HFFc6 (cell line): ENCODE measurements around the gene SLIT3. TPM values are rescaled to one million over a fixed set of nuclear protein-coding genes. Genes with fewer than 3 reads are reported as not detected.

ENCODE experiments used
- DNase-seq: peaks from one replicate; pipeline ENCODE4 v3.0.0-alpha.2; 2018
- H3K27ac Mint-ChIP-seq: 2 replicates; pipeline ENCODE4 v1.8.0; 2020; ENCODE audit warnings: mild to moderate bottlenecking, mixed read lengths
- H3K27me3 Mint-ChIP-seq: 2 replicates; pipeline ENCODE4 v1.8.0; 2021; ENCODE audit warnings: mild to moderate bottlenecking, moderate library complexity, mixed read lengths; ENCODE audit not compliant: insufficient read depth
- H3K36me3 Mint-ChIP-seq: 2 replicates; pipeline ENCODE4 v1.8.0; 2021; ENCODE audit warnings: low read depth, mixed read lengths
- H3K4me1 Mint-ChIP-seq: 2 replicates; pipeline ENCODE4 v1.8.0; 2020; ENCODE audit warnings: low read depth, mixed read lengths
- H3K4me3 Mint-ChIP-seq: 2 replicates; pipeline ENCODE4 v1.8.0; 2020; ENCODE audit warnings: mild to moderate bottlenecking, moderate library complexity, mixed read lengths
- H3K9me3 Mint-ChIP-seq: 2 replicates; pipeline ENCODE4 v1.8.0; 2020; ENCODE audit warnings: mild to moderate bottlenecking, mixed read lengths
- total RNA-seq, 6 experiments: library from RNA; stranded (reverse); fragmentation: NEBNext Ultra II Directional; extraction: Animal tissue kit (Norgen Biotek cat#: 25700); gene quantifications; 2 replicates in 1 of 6; 3 replicates in 5 of 6; pipeline ENCODE4 v1.2.3, GENCODE V29; 2021
- TF ChIP-seq, protein P1 (sequence below): fragments of 200-600 bp; sonication (generic); IDR thresholded peaks from 2 replicates; pipeline ENCODE4 v1.5.0; 2021; ENCODE audit warnings: antibody characterized with exemption, mild to moderate bottlenecking

SLIT3 gene
- total RNA-seq, 6 experiments from 2014 or later: 4.2 to 8.3 (median 7.1) TPM

- TF ChIP-seq, protein P1, sequence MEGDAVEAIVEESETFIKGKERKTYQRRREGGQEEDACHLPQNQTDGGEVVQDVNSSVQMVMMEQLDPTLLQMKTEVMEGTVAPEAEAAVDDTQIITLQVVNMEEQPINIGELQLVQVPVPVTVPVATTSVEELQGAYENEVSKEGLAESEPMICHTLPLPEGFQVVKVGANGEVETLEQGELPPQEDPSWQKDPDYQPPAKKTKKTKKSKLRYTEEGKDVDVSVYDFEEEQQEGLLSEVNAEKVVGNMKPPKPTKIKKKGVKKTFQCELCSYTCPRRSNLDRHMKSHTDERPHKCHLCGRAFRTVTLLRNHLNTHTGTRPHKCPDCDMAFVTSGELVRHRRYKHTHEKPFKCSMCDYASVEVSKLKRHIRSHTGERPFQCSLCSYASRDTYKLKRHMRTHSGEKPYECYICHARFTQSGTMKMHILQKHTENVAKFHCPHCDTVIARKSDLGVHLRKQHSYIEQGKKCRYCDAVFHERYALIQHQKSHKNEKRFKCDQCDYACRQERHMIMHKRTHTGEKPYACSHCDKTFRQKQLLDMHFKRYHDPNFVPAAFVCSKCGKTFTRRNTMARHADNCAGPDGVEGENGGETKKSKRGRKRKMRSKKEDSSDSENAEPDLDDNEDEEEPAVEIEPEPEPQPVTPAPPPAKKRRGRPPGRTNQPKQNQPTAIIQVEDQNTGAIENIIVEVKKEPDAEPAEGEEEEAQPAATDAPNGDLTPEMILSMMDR: no peak
- Mint-ChIP-seq H3K4me1 (peaks cover 38% of the 10 kb centered on the region), H3K9me3 (no peaks in the 10 kb centered on the region; the same call in 1 of the 2 replicates), H3K27ac (no peak overlapping the region), H3K36me3 (no peaks in the 10 kb centered on the region), H3K4me3 (no peak overlapping the region), H3K27me3 (peaks cover 3% of the 10 kb centered on the region; the same call in 1 of the 2 replicates)
- DNase-seq: no peak
These were observed 202.4 kb downstream of the SLIT3 start for GRCh38 chr5:169098331-169099121.

- no peak for DNase-seq
- H3K4me3 Mint-ChIP-seq: no peak overlapping the region
- H3K27ac Mint-ChIP-seq: no peak overlapping the region
- H3K9me3 Mint-ChIP-seq: no peaks in the 10 kb centered on the region; the same call in 1 of the 2 replicates
- TF ChIP-seq, protein P1: no peak
- H3K27me3 Mint-ChIP-seq: peaks cover 3% of the 10 kb centered on the region; the same call in 1 of the 2 replicates
- no peaks in the 10 kb centered on the region for H3K36me3 Mint-ChIP-seq
- peaks cover 38% of the 10 kb centered on the region for H3K4me1 Mint-ChIP-seq
These were observed 203.3 kb downstream of the SLIT3 start for GRCh38 chr5:169097374-169098326.

DNA sequence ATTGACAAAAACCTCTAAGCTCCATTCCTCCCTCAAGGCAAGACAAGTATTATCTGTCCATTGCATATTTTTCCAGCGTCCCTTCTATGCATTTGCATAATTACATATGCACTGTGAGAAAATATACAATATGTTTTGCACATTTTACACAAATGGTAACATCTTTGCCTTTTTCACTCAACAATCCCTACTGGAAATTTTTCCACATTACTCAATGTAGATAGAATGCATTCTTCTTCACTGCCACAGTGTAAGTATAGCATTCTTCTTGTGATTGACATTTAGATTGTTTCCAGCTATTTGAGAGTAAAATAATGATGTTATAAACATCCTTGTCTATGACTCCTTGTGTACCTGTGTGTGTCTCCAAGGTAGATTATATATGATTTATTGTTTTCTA, 205.0 kb downstream of the SLIT3 start:
- H3K27ac Mint-ChIP-seq: 0 out of 2 replicates have a peak overlapping the region, but pooled peaks have one; percentile 14
- H3K27me3 Mint-ChIP-seq: peaks cover 3% of the 10 kb centered on the region
- no peak overlapping the region for H3K4me3 Mint-ChIP-seq
- no peak for DNase-seq
- peaks cover under 1% of the 10 kb centered on the region; the same call in 1 of the 2 replicates for H3K36me3 Mint-ChIP-seq
- TF ChIP-seq, protein P1: no peak
- peaks cover 38% of the 10 kb centered on the region for H3K4me1 Mint-ChIP-seq
- peaks cover 7% of the 10 kb centered on the region for H3K9me3 Mint-ChIP-seq

- DNase-seq: no peak
- peaks cover 12% of the 10 kb centered on the region for H3K9me3 Mint-ChIP-seq
- peaks cover 3% of the 10 kb centered on the region for H3K27me3 Mint-ChIP-seq
- H3K36me3 Mint-ChIP-seq: peaks cover 6% of the 10 kb centered on the region; the same call in 1 of the 2 replicates
- H3K4me3 Mint-ChIP-seq: no peak overlapping the region
- TF ChIP-seq, protein P1: no peak
- H3K4me1 Mint-ChIP-seq: peaks cover 33% of the 10 kb centered on the region
- H3K27ac Mint-ChIP-seq: 0 out of 2 replicates have a peak overlapping the region, but pooled peaks have one; percentile 77
These were observed 205.5 kb downstream of the SLIT3 start for GRCh38 chr5:169095410-169095960.
